HepG2 (cell line): ENCODE data around the gene EPHA2. TPM values are rescaled to one million over a fixed set of nuclear protein-coding genes. Genes with fewer than 3 reads are reported as not detected.
A peak's percentile ranks its signal among the peaks of the same experiment; 100 is the strongest.

Experiments
- BCL3 ChIP-seq: sonication (generic); formaldehyde crosslinking; IDR thresholded peaks from 2 replicates; pipeline ENCODE4 v1.5.1; 2020; ENCODE audit warnings: mild to moderate bottlenecking, missing genetic modification reagents, moderate library complexity
- CREB1 ChIP-seq, 2 experiments: fragments of 450-650 bp in 1 of 2; IDR thresholded peaks; 2 replicates each; pipeline ENCODE4 v1.6.1; 2016 to 2017; ENCODE audit warnings: control low read depth in 1 of 2, mild to moderate bottlenecking in 1 of 2, missing compliant biosample characterization in 1 of 2, missing genetic modification characterization in 1 of 2
- DRAP1 ChIP-seq: IDR thresholded peaks from 2 replicates; pipeline ENCODE4 v1.6.1; 2016; ENCODE audit warnings: missing genetic modification reagents, missing compliant biosample characterization
- HHEX ChIP-seq: IDR thresholded peaks from 2 replicates; pipeline ENCODE4 v1.6.1; 2016; ENCODE audit warnings: control low read depth
- HMGXB4 ChIP-seq, 2 experiments: sonication (generic) in 1 of 2; formaldehyde crosslinking in 1 of 2; IDR thresholded peaks; 2 replicates each; pipeline versions ENCODE4 v1.4.0 to v1.6.1; 2018 to 2020; ENCODE audit warnings: missing genetic modification reagents in 2 of 2, borderline replicate concordance in 1 of 2, low read depth in 1 of 2, mild to moderate bottlenecking in 1 of 2, missing biosample characterization in 1 of 2
- NR0B2 ChIP-seq: sonication (generic); formaldehyde crosslinking; IDR thresholded peaks from 2 replicates; pipeline ENCODE4 v1.4.0; 2020; ENCODE audit warnings: mild to moderate bottlenecking, missing genetic modification reagents
- POGZ ChIP-seq: sonication (generic); formaldehyde crosslinking; IDR thresholded peaks from 2 replicates; pipeline ENCODE4 v1.4.0; 2020; ENCODE audit warnings: mild to moderate bottlenecking, missing genetic modification reagents
- SNAPC5 ChIP-seq: sonication (generic); formaldehyde crosslinking; IDR thresholded peaks from 2 replicates; pipeline ENCODE4 v1.8.1; 2023; ENCODE audit warnings: mild to moderate bottlenecking, missing genetic modification reagents, borderline replicate concordance
- SOX13 ChIP-seq, 3 experiments: fragments of 450-650 bp in 1 of 3; sonication (generic) in 1 of 3; formaldehyde crosslinking in 1 of 3; IDR thresholded peaks in 2 of 3; conservative IDR thresholded peaks in 1 of 3; 2 replicates each; pipeline versions ENCODE4 v1.5.0 to v1.6.1; 2016 to 2020; ENCODE audit warnings: antibody characterized with exemption in 1 of 3, mild to moderate bottlenecking in 1 of 3, missing compliant biosample characterization in 1 of 3, missing genetic modification reagents in 1 of 3, moderate library complexity in 1 of 3
- TCF7L2 ChIP-seq: IDR thresholded peaks from 2 replicates; pipeline ENCODE4 v1.6.1; 2011; ENCODE audit warnings: mild to moderate bottlenecking, low read depth, low read length, moderate library complexity
- ZNF280B ChIP-seq: sonication (generic); formaldehyde crosslinking; IDR thresholded peaks from 2 replicates; pipeline ENCODE4 v1.5.0; 2020; ENCODE audit warnings: missing genetic modification reagents, mild to moderate bottlenecking, borderline replicate concordance
- ZNF280D ChIP-seq: sonication (generic); formaldehyde crosslinking; IDR thresholded peaks from 2 replicates; pipeline ENCODE4 v1.5.1; 2020; ENCODE audit warnings: mild to moderate bottlenecking, missing genetic modification reagents
- ZNF512B ChIP-seq: sonication (generic); formaldehyde crosslinking; IDR thresholded peaks from 2 replicates; pipeline ENCODE4 v1.5.1; 2020; ENCODE audit warnings: missing genetic modification reagents, mild to moderate bottlenecking, borderline replicate concordance
- ZNF619 ChIP-seq: sonication (generic); formaldehyde crosslinking; IDR thresholded peaks from 2 replicates; pipeline ENCODE4 v1.4.0; 2020; ENCODE audit warnings: mild to moderate bottlenecking, missing genetic modification reagents
- polyA plus RNA-seq, 8 experiments: library from polyadenylated mRNA; depleted of rRNA in 3 of 8; stranded (reverse) in 7 of 8; unstranded in 1 of 8; fragments of >200 nt; fragmentation: Illumina TruSeq in 4 of 8; extraction: Trizol in 4 of 8; gene quantifications; 2 replicates each; pipeline versions ENCODE4 v1.2.1 to v1.2.3, GENCODE V29; 2011 to 2016; ENCODE audit warnings: low read depth in 4 of 8, missing spikeins in 1 of 8, mixed read lengths in 1 of 8; ENCODE audit not compliant: insufficient read depth in 1 of 8
- total RNA-seq, 5 experiments: library from RNA; depleted of rRNA; stranded (reverse); fragments of >200 nt; fragmentation: Illumina TruSeq; extraction: Trizol; gene quantifications; 2 replicates each; pipeline ENCODE4 v1.2.3, GENCODE V29; 2016; ENCODE audit warnings: low read depth in 1 of 5

The EPHA2 gene
- total and polyA plus RNA-seq, 2 of the 13 experiments (the other 11 are each of a cell fraction or from before 2014, with no cell fraction given): 33.6 to 53.6 TPM

- TF ChIP-seq BCL3 (CRISPR knock-in tag) (no peak), ZNF512B (CRISPR knock-in tag) (peak; percentile 37; the same call in 1 of the 2 replicates), CREB1 (IDR thresholded peaks at IDR 0.05) (peak; percentile 91), CREB1 (CRISPR knock-in tag; IDR thresholded peaks at IDR 0.05) (peak; percentile 58; the same call in 1 of the 2 replicates), HHEX (CRISPR knock-in tag) (no peak), SNAPC5 (CRISPR knock-in tag) (no peak), DRAP1 (CRISPR knock-in tag) (peak; percentile 41; the same call in 1 of the 2 replicates), ZNF619 (CRISPR knock-in tag) (no peak), TCF7L2 (no peak), HMGXB4 (CRISPR knock-in tag; IDR thresholded peaks at IDR 0.05; ENCODE audit: borderline replicate concordance in 1 of 2, low read depth in 1 of 2) (peak; percentile 44 to 65; a peak in 1 of 4 replicates), POGZ (CRISPR knock-in tag) (no peak), ZNF280B (CRISPR knock-in tag) (no peak), SOX13 (IDR thresholded peaks at IDR 0.05) (no peak), SOX13 (CRISPR knock-in tag; conservative IDR thresholded peaks at IDR 0.05 in 1 of 2, IDR thresholded peaks at IDR 0.05 in 1 of 2) (0 out of 4 replicates have a peak, but pooled peaks of 1 of the 2 experiments have one; percentile 25), NR0B2 (CRISPR knock-in tag) (no peak), ZNF280D (CRISPR knock-in tag) (no peak)
These were observed 32.0 kb upstream of the EPHA2 start (continued) for GRCh38 chr1:16187748-16188401.
